H1 (cell line): ENCODE measurements around the gene CLEC4E. TPM values are rescaled to one million over a fixed set of nuclear protein-coding genes. Genes with fewer than 3 reads are reported as not detected.

Source experiments
- CTCF ChIA-PET: fragments of 300-600 bp; sonication (Branson Sonifier 250); formaldehyde crosslinking; loops from one replicate; lab custom pipeline; 2021; ENCODE audit not compliant: partially characterized antibody; lab: Charles Lee
- POLR2A ChIA-PET: fragments of 300-600 bp; sonication (Branson Sonifier 250); formaldehyde crosslinking; loops from one replicate; lab custom pipeline; 2021; ENCODE audit warnings: inconsistent platforms; ENCODE audit not compliant: partially characterized antibody; lab: Charles Lee
- DNase-seq, 2 experiments: peaks; one replicate each; pipeline versions ENCODE4 v3.0.0 to v3.0.0-alpha.2; 2010 to 2022; ENCODE audit warnings: low spot score in 2 of 2, low read depth in 1 of 2, mixed read lengths in 1 of 2
- FAIRE-seq: peaks from 2 replicates; lab custom pipeline; 2011; peaks lifted over from hg19 to GRCh38; lab: Jason Lieb, UNC
- H2AFZ ChIP-seq: 2 replicates; pipeline ENCODE4 v1.8.1; 2012; ENCODE audit warnings: low read length, inconsistent platforms
- H2AK5ac ChIP-seq: 2 replicates; pipeline ENCODE4 v1.6.1; 2013; ENCODE audit warnings: low read depth, low read length
- H2BK120ac ChIP-seq: replicated peaks from 2 replicates; pipeline ENCODE3; 2013; ENCODE audit warnings: low read depth, low read length, inconsistent platforms
- H2BK12ac ChIP-seq: 2 replicates; pipeline ENCODE4 v1.6.1; 2013; ENCODE audit warnings: low read depth, low read length
- H2BK15ac ChIP-seq: 2 replicates; pipeline ENCODE4 v1.6.1; 2013; ENCODE audit warnings: low read length
- H2BK20ac ChIP-seq: 2 replicates; pipeline ENCODE4 v1.6.1; 2013; ENCODE audit warnings: low read length
- H2BK5ac ChIP-seq: 2 replicates; pipeline ENCODE4 v1.6.1; 2013; ENCODE audit warnings: low read depth, low read length
- H3K14ac ChIP-seq: 2 replicates; pipeline ENCODE4 v1.6.1; 2013; ENCODE audit warnings: inconsistent platforms; ENCODE audit not compliant: insufficient read length
- H3K18ac ChIP-seq: 2 replicates; pipeline ENCODE4 v1.6.1; 2013; ENCODE audit warnings: low read length; ENCODE audit errors: extremely low read depth
- H3K23ac ChIP-seq: 2 replicates; pipeline ENCODE4 v1.6.1; 2013; ENCODE audit warnings: inconsistent platforms; ENCODE audit not compliant: insufficient read length
- H3K23me2 ChIP-seq: 2 replicates; pipeline ENCODE4 v1.6.1; 2013; ENCODE audit warnings: low read depth, low read length
- H3K27ac ChIP-seq: 2 replicates; pipeline ENCODE4 v1.6.1; 2011; ENCODE audit warnings: low read depth, low read length, inconsistent platforms
- H3K27me3 ChIP-seq, 4 experiments: replicated peaks in 1 of 4; 1 replicate in 1 of 4; 2 replicates in 3 of 4; pipeline versions ENCODE4 v1.6.1 to v1.8.1; 2011 to 2013; ENCODE audit warnings: low read length in 3 of 4, mild to moderate bottlenecking in 3 of 4, inconsistent platforms in 2 of 4, mixed read lengths in 2 of 4, moderate library complexity in 1 of 4; ENCODE audit not compliant: control insufficient read depth in 3 of 4, insufficient read depth in 3 of 4; ENCODE audit errors: extremely low read depth in 1 of 4
- H3K36me3 ChIP-seq, 4 experiments: 2 replicates each; pipeline versions ENCODE4 v1.6.1 to v1.8.1; 2011 to 2013; ENCODE audit warnings: mild to moderate bottlenecking in 4 of 4, low read length in 3 of 4, moderate library complexity in 2 of 4, control low read depth in 1 of 4, inconsistent platforms in 1 of 4; ENCODE audit not compliant: insufficient read depth in 4 of 4, control insufficient read depth in 2 of 4
- H3K4ac ChIP-seq: replicated peaks from 2 replicates; pipeline ENCODE3; 2013; ENCODE audit warnings: low read length, low read depth, mixed read lengths, inconsistent platforms; ENCODE audit not compliant: insufficient read length
- H3K4me1 ChIP-seq, 4 experiments: replicated peaks in 1 of 4; 1 replicate in 1 of 4; 2 replicates in 3 of 4; pipeline versions ENCODE4 v1.6.1 to v1.8.1; 2011 to 2013; ENCODE audit warnings: low read length in 3 of 4, inconsistent platforms in 2 of 4, mixed read lengths in 1 of 4; ENCODE audit not compliant: insufficient read depth in 4 of 4, control insufficient read depth in 3 of 4
- H3K4me2 ChIP-seq, 2 experiments: 2 replicates each; pipeline versions ENCODE4 v1.6.1 to v1.8.1; 2011 to 2013; ENCODE audit warnings: low read depth in 2 of 2, low read length in 2 of 2, control low read depth in 1 of 2, inconsistent platforms in 1 of 2, mild to moderate bottlenecking in 1 of 2; ENCODE audit not compliant: insufficient read depth in 1 of 2
- H3K4me3 ChIP-seq, 4 experiments: fragments of 200-600, 300-600 bp in 1 of 4; sonication (generic), shearing (Covaris generic), sonication (Bioruptor Twin) in 1 of 4; 2 replicates each; pipeline versions ENCODE4 v1.5.1 to v1.8.1; 2011 to 2016; ENCODE audit warnings: low read length in 4 of 4, low read depth in 3 of 4, control low read depth in 2 of 4, inconsistent platforms in 2 of 4, mild to moderate bottlenecking in 2 of 4, mixed read lengths in 1 of 4, moderate library complexity in 1 of 4; ENCODE audit not compliant: insufficient read depth in 2 of 4; ENCODE audit errors: extremely low read depth in 1 of 4
- H3K56ac ChIP-seq: replicated peaks from 2 replicates; pipeline ENCODE3; 2013; ENCODE audit warnings: low read depth, mild to moderate bottlenecking, mixed read lengths, low read length, inconsistent platforms; ENCODE audit not compliant: insufficient read length
- H3K79me1 ChIP-seq: 2 replicates; pipeline ENCODE4 v1.6.1; 2013; ENCODE audit warnings: low read depth, low read length, control low read depth
- H3K79me2 ChIP-seq, 2 experiments: 2 replicates each; pipeline versions ENCODE4 v1.6.1 to v1.8.1; 2012 to 2013; ENCODE audit warnings: low read length in 2 of 2, mild to moderate bottlenecking in 2 of 2, inconsistent platforms in 1 of 2; ENCODE audit not compliant: insufficient read depth in 2 of 2, control insufficient read depth in 1 of 2
- H3K9ac ChIP-seq, 4 experiments: replicated peaks in 1 of 4; 1 replicate in 1 of 4; 2 replicates in 3 of 4; pipeline versions ENCODE4 v1.6.1 to v1.8.1; 2011 to 2013; ENCODE audit warnings: low read depth in 3 of 4, low read length in 3 of 4, control low read depth in 2 of 4, mild to moderate bottlenecking in 2 of 4, moderate library complexity in 2 of 4, inconsistent platforms in 1 of 4; ENCODE audit errors: extremely low read depth in 1 of 4
- H3K9me3 ChIP-seq, 2 experiments: 2 replicates each; pipeline versions ENCODE4 v1.6.1 to v1.8.1; 2012 to 2013; ENCODE audit warnings: mild to moderate bottlenecking in 2 of 2, moderate library complexity in 2 of 2, control low read depth in 1 of 2, inconsistent platforms in 1 of 2, low read depth in 1 of 2, low read length in 1 of 2, mixed read lengths in 1 of 2; ENCODE audit not compliant: insufficient read depth in 2 of 2
- H4K20me1 ChIP-seq, 2 experiments: replicated peaks in 1 of 2; 2 replicates each; pipeline versions ENCODE3 to v1.8.1; 2011 to 2013; ENCODE audit warnings: inconsistent platforms in 2 of 2, low read length in 2 of 2, mild to moderate bottlenecking in 1 of 2; ENCODE audit not compliant: insufficient read depth in 2 of 2, control insufficient read depth in 1 of 2
- H4K5ac ChIP-seq: 2 replicates; pipeline ENCODE4 v1.6.1; 2013; ENCODE audit warnings: low read length, low read depth, mixed read lengths, inconsistent platforms; ENCODE audit not compliant: insufficient read length
- H4K8ac ChIP-seq: 2 replicates; pipeline ENCODE4 v1.8.0; 2013; ENCODE audit warnings: mild to moderate bottlenecking, moderate library complexity, low read length, inconsistent platforms; ENCODE audit not compliant: insufficient read depth; ENCODE audit errors: extremely low read depth
- H4K91ac ChIP-seq: replicated peaks from 2 replicates; pipeline ENCODE3; 2013; ENCODE audit warnings: low read length, mixed read lengths, inconsistent platforms; ENCODE audit not compliant: insufficient read length
- BACH1 ChIP-seq: IDR thresholded peaks from 2 replicates; pipeline ENCODE4 v1.6.1; 2012; ENCODE audit warnings: low read length, improper control_type of control experiment
- CHD1 ChIP-seq: IDR thresholded peaks from 2 replicates; pipeline ENCODE4 v1.6.1; 2012; ENCODE audit warnings: low read depth, low read length, improper control_type of control experiment
- CTBP2 ChIP-seq: IDR thresholded peaks from 2 replicates; pipeline ENCODE4 v1.7.0; 2011; ENCODE audit warnings: borderline replicate concordance, mild to moderate bottlenecking, moderate library complexity, mixed read lengths, low read length; ENCODE audit not compliant: insufficient read depth, insufficient read length
- HDAC6 ChIP-seq: IDR thresholded peaks from one replicate; pipeline ENCODE4 v1.7.1; 2012; ENCODE audit warnings: low read depth, mild to moderate bottlenecking, inconsistent platforms, low read length, moderate library complexity
- RBBP5 ChIP-seq: IDR thresholded peaks from 2 replicates; pipeline ENCODE4 v1.7.1; 2012; ENCODE audit warnings: low read depth, mild to moderate bottlenecking, inconsistent platforms, low read length, moderate library complexity, borderline replicate concordance
- SIX5 ChIP-seq: IDR thresholded peaks from 2 replicates; pipeline ENCODE4 v1.6.1; 2011; ENCODE audit warnings: mild to moderate bottlenecking, low read depth, low read length
- SP2 ChIP-seq: IDR thresholded peaks from 2 replicates; pipeline ENCODE4 v1.6.1; 2012; ENCODE audit warnings: mild to moderate bottlenecking, low read length, inconsistent platforms
- ZNF274 ChIP-seq: IDR thresholded peaks from 2 replicates; pipeline ENCODE4 v1.7.0; 2012; ENCODE audit warnings: low read length, borderline replicate concordance; ENCODE audit errors: extremely low read depth
- WGBS, 2 experiments: shearing (Covaris generic) in 1 of 2; methylation state at CpG; one replicate each; pipeline versions ENCODE4 v1.1.6 to v1.1.7; 2013 to 2015; ENCODE audit warnings: low lambda C conversion rate in 2 of 2, mixed read lengths in 2 of 2, inconsistent platforms in 1 of 2, low coverage in 1 of 2, missing lambda C conversion rate in 1 of 2; ENCODE audit not compliant: insufficient replicate concordance in 2 of 2, insufficient coverage in 1 of 2, insufficient read length in 1 of 2; ENCODE audit errors: extremely low coverage in 1 of 2, missing lambda C conversion rate in 1 of 2; 5-methylcytosine and 5-hydroxymethylcytosine counted together
- polyA plus RNA-seq, 7 experiments: library from polyadenylated mRNA; depleted of rRNA in 3 of 7; stranded (reverse) in 5 of 7; unstranded in 2 of 7; fragments of >200 nt in 5 of 7; fragments of 200-250 nt in 2 of 7; gene quantifications; 1 replicate in 5 of 7; 2 replicates in 1 of 7; 4 replicates in 1 of 7; pipeline versions ENCODE4 v1.2.1 to v1.2.3, GENCODE V29; 2011 to 2013; ENCODE audit warnings: missing spikeins in 2 of 7, mixed read lengths in 2 of 7
- total RNA-seq: library from RNA; stranded (reverse); fragmentation: NEBNext Ultra II Directional; extraction: Animal tissue kit (Norgen Biotek cat#: 25700); gene quantifications from 2 replicates; pipeline ENCODE4 v1.2.1, GENCODE V29; 2021

CLEC4E gene
- total and polyA plus RNA-seq, 2 of the 8 experiments (the other 6 are each of a cell fraction or from before 2014, with no cell fraction given) = 0.03 TPM; not detected in 1

- Histone ChIP-seq H3K4me2 (no peak overlapping the region), H3K9ac (no peak overlapping the region), H4K5ac (no peak overlapping the region)
- POLR2A ChIA-PET = no interaction called here
- no peak for TF ChIP-seq SIX5
- TF ChIP-seq CHD1 = no peak
- no peak for TF ChIP-seq SP2
- TF ChIP-seq BACH1 = no peak
- TF ChIP-seq RBBP5 = no peak
- no peak for TF ChIP-seq CTBP2
- no peak for TF ChIP-seq HDAC6
- no peak for TF ChIP-seq ZNF274
- TF ChIP-seq, all 59 proteins: peak for 0
- Histone ChIP-seq H3K4me1 (peaks cover 0 to 5% (median 2%) of the 10 kb centered on the region in 4 experiments; a peak in 5 of 7 replicates), H3K14ac (no peak overlapping the region), H3K23ac (no peak overlapping the region), H3K23me2 (no peaks in the 10 kb centered on the region), H3K4ac (no peak overlapping the region), H3K27me3 (no peaks in the 10 kb centered on the region), H4K91ac (no peak overlapping the region), H2AFZ (no peak overlapping the region), H4K8ac (no peak overlapping the region), H3K18ac (no peak overlapping the region), H2BK5ac (no peak overlapping the region), H2BK12ac (no peak overlapping the region), H3K79me2 (no peaks in the 10 kb centered on the region), H3K79me1 (no peaks in the 10 kb centered on the region), H3K4me3 (no peak overlapping the region), H2AK5ac (no peak overlapping the region), H3K36me3 (no peaks in the 10 kb centered on the region; a peak in 1 of 8 replicates), H3K9me3 (no peaks in the 10 kb centered on the region; a peak in 1 of 4 replicates), H2BK120ac (no peak overlapping the region), H4K20me1 (no peaks in the 10 kb centered on the region), H2BK20ac (no peak overlapping the region), H2BK15ac (no peak overlapping the region), H3K27ac (no peak overlapping the region), H3K56ac (no peak overlapping the region)
- FAIRE-seq (no peak), DNase-seq (no peak)
- 42% methylated on average over 2 of the region's 2 CpGs; no CpG with 5 or more reads in 1 of the 2 experiments for WGBS, 2 experiments
- CTCF ChIA-PET = interaction anchor here (1.0 to 1.1 kb wide), 2 partner anchors 9 to 21 kb away, joined by 3 read pairs; no protein-coding TSS in a partner anchor
Measured at GRCh38 chr12:8493084-8493483, 47.6 kb downstream of the CLEC4E start.
